Testis (tissue), 2 donors: ENCODE data around the gene ZP4.

Experiments used
- CTCF ChIP-seq, 3 experiments: fragments of 450-650 bp in 2 of 3; fragments of 200-600 bp in 1 of 3; sonication (generic) in 1 of 3; IDR thresholded peaks; one replicate each; pipeline ENCODE4 v1.5.1; 2016 to 2019; ENCODE audit warnings: antibody characterized with exemption in 3 of 3, mild to moderate bottlenecking in 2 of 3, moderate library complexity in 1 of 3
- POLR2A ChIP-seq: fragments of 450-650 bp; IDR thresholded peaks from one replicate; pipeline ENCODE4 v1.6.1; 2017; ENCODE audit warnings: antibody characterized with exemption, mild to moderate bottlenecking, moderate library complexity

- no peak for TF ChIP-seq CTCF (IDR thresholded peaks at IDR 0.05)
- TF ChIP-seq POLR2A = no peak
Measured at GRCh38 chr1:237838904-237839534, 51.7 kb downstream of the ZP4 start.
